Stimulated activated CD8-positive, alpha-beta memory T cell treated with anti-CD3 and anti-CD28 coated beads, Interleukin-12 subunit alpha, Interleukin-12 subunit beta, amount 100 ng/mL, for 1 hour (primary cell): Measurements from ENCODE around the gene SURF6.

Source experiments
- DNase-seq: peaks from one replicate; pipeline ENCODE4 v3.0.0-alpha.2; 2020; ENCODE audit warnings: low read depth

SURF6 gene

GRCh38 chr9:133367778-133368177 is 31.8 kb upstream of the SURF6 start:
- no peak for DNase-seq

- no peak for DNase-seq
Measured at GRCh38 chr9:133367221-133367620, 31.2 kb upstream of the SURF6 start.

GRCh38 chr9:133366435-133366834 is 30.4 kb upstream of the SURF6 start:
- DNase-seq: no peak

GRCh38 chr9:133362359-133363044 is 26.5 kb upstream of the SURF6 start:
- no peak for DNase-seq

GRCh38 chr9:133361507-133362092 is 25.6 kb upstream of the SURF6 start:
- DNase-seq: no peak

- no peak for DNase-seq
Measured at GRCh38 chr9:133360400-133361393, 24.7 kb upstream of the SURF6 start.

- DNase-seq: no peak
Measured at GRCh38 chr9:133359399-133360175, 23.6 kb upstream of the SURF6 start.

GRCh38 chr9:133357656-133358055 is 21.7 kb upstream of the SURF6 start:
- DNase-seq: no peak

- DNase-seq: peak; percentile 77
Measured at GRCh38 chr9:133356391-133357091, 20.6 kb upstream of the SURF6 start, which contains the start of the genes SURF1 and SURF2. Gene SURF1 (minus strand): TSS chr9:133356487. CDS start chr9:133356453, 34 bp downstream. Gene SURF2 (plus strand): TSS chr9:133356550. CDS start chr9:133356593, 43 bp downstream.

- DNase-seq: no peak
Measured at GRCh38 chr9:133355881-133356357, 19.9 kb upstream of the SURF6 start.

GRCh38 chr9:133354766-133355165 is 18.8 kb upstream of the SURF6 start:
- no peak for DNase-seq

GRCh38 chr9:133353548-133353947 is 17.6 kb upstream of the SURF6 start:
- DNase-seq: no peak

- DNase-seq: no peak
Measured at GRCh38 chr9:133352635-133353340, 16.8 kb upstream of the SURF6 start.

GRCh38 chr9:133351908-133352634 is 16.1 kb upstream of the SURF6 start:
- no peak for DNase-seq

GRCh38 chr9:133351526-133351907 is 15.5 kb upstream of the SURF6 start:
- DNase-seq: no peak

GRCh38 chr9:133349965-133350616 is 14.1 kb upstream of the SURF6 start:
- no peak for DNase-seq

- DNase-seq: no peak
Measured at GRCh38 chr9:133348718-133349573, 13.0 kb upstream of the SURF6 start.
